Ovary (tissue), 3 donors: ENCODE data around the gene STK38.

Source experiments
- POLR2A ChIP-seq: fragments of 450-650 bp; IDR thresholded peaks from one replicate; pipeline ENCODE4 v1.6.1; 2017; ENCODE audit warnings: antibody characterized with exemption, mild to moderate bottlenecking, moderate library complexity
- TF ChIP-seq, protein P1 (sequence below), 3 donors: fragments of 450-650 bp in 2 of 3; fragments of 200-600 bp in 1 of 3; IDR thresholded peaks; one replicate each; pipeline versions ENCODE4 v1.5.1 to v1.8.0; 2016 to 2022; ENCODE audit warnings: antibody characterized with exemption in 3 of 3, mild to moderate bottlenecking in 1 of 3
- donor health status: DM: no; HTN: no; CAD: no.

DNA sequence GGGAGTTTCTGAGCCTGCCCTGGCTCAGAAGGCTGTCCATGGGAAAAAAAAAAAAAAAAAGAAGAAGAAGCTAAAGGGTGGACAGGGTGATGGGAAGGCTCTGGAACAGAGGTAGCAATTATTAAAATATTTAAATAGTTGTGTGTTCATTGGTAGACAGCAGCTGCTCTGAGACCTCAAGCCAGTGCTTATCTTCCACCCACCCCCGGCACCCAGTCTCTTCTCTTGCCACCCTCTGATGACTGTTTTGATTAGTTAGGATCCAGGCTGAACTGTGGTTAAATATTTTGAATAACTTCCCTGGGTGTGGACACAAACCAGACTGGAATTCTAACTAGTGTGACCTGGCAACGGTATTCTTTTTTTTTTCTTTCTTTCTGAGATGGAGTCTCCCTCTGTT is 30.0 kb upstream of the STK38 start:
- TF ChIP-seq, protein P1, sequence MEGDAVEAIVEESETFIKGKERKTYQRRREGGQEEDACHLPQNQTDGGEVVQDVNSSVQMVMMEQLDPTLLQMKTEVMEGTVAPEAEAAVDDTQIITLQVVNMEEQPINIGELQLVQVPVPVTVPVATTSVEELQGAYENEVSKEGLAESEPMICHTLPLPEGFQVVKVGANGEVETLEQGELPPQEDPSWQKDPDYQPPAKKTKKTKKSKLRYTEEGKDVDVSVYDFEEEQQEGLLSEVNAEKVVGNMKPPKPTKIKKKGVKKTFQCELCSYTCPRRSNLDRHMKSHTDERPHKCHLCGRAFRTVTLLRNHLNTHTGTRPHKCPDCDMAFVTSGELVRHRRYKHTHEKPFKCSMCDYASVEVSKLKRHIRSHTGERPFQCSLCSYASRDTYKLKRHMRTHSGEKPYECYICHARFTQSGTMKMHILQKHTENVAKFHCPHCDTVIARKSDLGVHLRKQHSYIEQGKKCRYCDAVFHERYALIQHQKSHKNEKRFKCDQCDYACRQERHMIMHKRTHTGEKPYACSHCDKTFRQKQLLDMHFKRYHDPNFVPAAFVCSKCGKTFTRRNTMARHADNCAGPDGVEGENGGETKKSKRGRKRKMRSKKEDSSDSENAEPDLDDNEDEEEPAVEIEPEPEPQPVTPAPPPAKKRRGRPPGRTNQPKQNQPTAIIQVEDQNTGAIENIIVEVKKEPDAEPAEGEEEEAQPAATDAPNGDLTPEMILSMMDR (IDR thresholded peaks at IDR 0.05): no peak
- no peak for TF ChIP-seq POLR2A
